ENCODE measurements around the gene LTA. TPM values are rescaled to one million over a fixed set of nuclear protein-coding genes. Genes with fewer than 3 reads are reported as not detected.

Gene LTA
- not detected in 2 replicates for total RNA-seq (2021)
- long read RNA-seq, result 0 reads

GRCh38 chr6:31572041-31572911, at the start of gene LTA:
Gene LTA (plus strand): TSS chr6:31572289. CDS start chr6:31572743, 454 bp downstream.
- no peaks in the 10 kb centered on the region for H3K79me2 ChIP-seq (ENCODE audit: insufficient read depth, low read length)
- H4K20me1 ChIP-seq (ENCODE audit: control insufficient read depth, insufficient read depth, insufficient read length), result no peaks in the 10 kb centered on the region

More at GRCh38 chr6:31572041-31572911, at the start of gene LTA:
- no peak within 1 kb of the TSS for H3T11ph ChIP-seq (ENCODE audit: low read length)
- no peak within 1 kb of the TSS for H2BK15ac ChIP-seq (ENCODE audit: low read depth, low read length)
- no peak within 1 kb of the TSS for H2BK20ac ChIP-seq (ENCODE audit: low read depth, low read length, poor library complexity, severe bottlenecking)
- H2BK120ac ChIP-seq (ENCODE audit: low read depth, low read length, poor library complexity, severe bottlenecking), result no peak within 1 kb of the TSS
- WGBS (ENCODE audit: extremely low coverage, insufficient read length, low lambda C conversion rate), result no CpG with 5 or more reads among the region's 27 CpGs
- H3K27ac ChIP-seq (ENCODE audit: insufficient read length, low read depth, low read length), result no peak within 1 kb of the TSS
- no peak within 1 kb of the TSS for H3K9ac ChIP-seq (ENCODE audit: extremely low read depth, insufficient read length, low read length)
- H3K27ac Mint-ChIP-seq, result no peak within 1 kb of the TSS
- H3K27me3 Mint-ChIP-seq (ENCODE audit: low read depth), result peaks cover 20% of the 10 kb centered on the region
- no peak within 1 kb of the TSS for H3K23ac ChIP-seq (ENCODE audit: insufficient read length, low read depth, low read length)
- H3K4ac ChIP-seq (ENCODE audit: low read depth, low read length), result no peak within 1 kb of the TSS
- no peak within 1 kb of the TSS for H3K4me2 ChIP-seq (ENCODE audit: insufficient read depth, insufficient read length, low read length)
- H3K36me3 Mint-ChIP-seq (ENCODE audit: insufficient read depth in 1 of 3, low read depth in 3 of 3), result no peaks in the 10 kb centered on the region
- H3K23me2 ChIP-seq (ENCODE audit: insufficient read length, low read depth, low read length, poor library complexity, severe bottlenecking), result peaks cover 3% of the 10 kb centered on the region
- no peak within 1 kb of the TSS for H2BK5ac ChIP-seq (ENCODE audit: insufficient read length, low read length)
- H2BK12ac ChIP-seq (ENCODE audit: insufficient read length, low read depth, low read length), result no peak within 1 kb of the TSS
- no peak within 1 kb of the TSS for H2AFZ ChIP-seq (ENCODE audit: low read length)
- no peak for TF ChIP-seq CTCF (conservative IDR thresholded peaks at IDR 0.05)
- H4K91ac ChIP-seq (ENCODE audit: insufficient read length, low read depth, low read length), result no peak within 1 kb of the TSS
- H3K9me3 Mint-ChIP-seq, result no peaks in the 10 kb centered on the region; a peak in 1 of 5 replicates
- no peak within 1 kb of the TSS for H4K5ac ChIP-seq (ENCODE audit: insufficient read length, low read depth, low read length)
- no peak within 1 kb of the TSS for H3K14ac ChIP-seq (ENCODE audit: insufficient read depth, low read length)
- H3K79me1 ChIP-seq (ENCODE audit: insufficient read depth, low read depth, low read length, poor library complexity, severe bottlenecking), result no peaks in the 10 kb centered on the region
- H2AK5ac ChIP-seq (ENCODE audit: insufficient read length, low read length), result no peak within 1 kb of the TSS
- no peak within 1 kb of the TSS for H3K4me3 Mint-ChIP-seq
- DNase-seq, result no peak
- H3K9me3 ChIP-seq (ENCODE audit: control insufficient read depth, low read depth, low read length), result no peaks in the 10 kb centered on the region
- no peaks in the 10 kb centered on the region for H3K27me3 ChIP-seq (ENCODE audit: insufficient read depth, low read length)
- H3K4me1 Mint-ChIP-seq, result peaks cover 17 to 24% of the 10 kb centered on the region in 2 experiments
- H3K56ac ChIP-seq (ENCODE audit: insufficient read length, low read depth, low read length), result no peak within 1 kb of the TSS
- no peak within 1 kb of the TSS for H4K8ac ChIP-seq (replicated peaks; ENCODE audit: insufficient read length, low read depth, low read length)
- no peak within 1 kb of the TSS for H3K18ac ChIP-seq (ENCODE audit: insufficient read length, low read depth, low read length)
- H3K4me1 ChIP-seq (ENCODE audit: insufficient read depth, low read length), result no peaks in the 10 kb centered on the region

All from H9 (cell line).